ENCODE data around the gene CALR3.

GRCh38 chr19:16461630-16462051, 34.3 kb downstream of the CALR3 start:
- TF ChIP-seq POLR2A (IDR thresholded peaks at IDR 0.05) (no peak), POLR2AphosphoS5 (IDR thresholded peaks at IDR 0.05) (no peak), CTCF (IDR thresholded peaks at IDR 0.05) (no peak)
